Activated naive CD8-positive, alpha-beta T cell treated with anti-CD3 and anti-CD28 coated beads for 36 hours (primary cell): ENCODE measurements around the gene NACA2. TPM values are rescaled to one million over a fixed set of nuclear protein-coding genes. Genes with fewer than 3 reads are reported as not detected.

Experiments
- DNase-seq: peaks from one replicate; pipeline ENCODE4 v3.0.0; 2021
- H3K27ac Mint-ChIP-seq: one replicate; pipeline ENCODE4 v1.8.0; 2022; ENCODE audit warnings: mild to moderate bottlenecking, moderate library complexity, mixed read lengths
- H3K27me3 Mint-ChIP-seq: one replicate; pipeline ENCODE4 v1.8.0; 2022; ENCODE audit warnings: mild to moderate bottlenecking, mixed read lengths
- H3K36me3 Mint-ChIP-seq: one replicate; pipeline ENCODE4 v1.8.0; 2021; ENCODE audit warnings: mild to moderate bottlenecking, mixed read lengths
- H3K4me1 Mint-ChIP-seq: one replicate; pipeline ENCODE4 v1.8.0; 2021; ENCODE audit warnings: mixed read lengths
- H3K4me3 Mint-ChIP-seq: one replicate; pipeline ENCODE4 v1.8.0; 2022; ENCODE audit warnings: mild to moderate bottlenecking, moderate library complexity, mixed read lengths
- H3K9me3 Mint-ChIP-seq: one replicate; pipeline ENCODE4 v1.8.0; 2022; ENCODE audit warnings: mixed read lengths
- total RNA-seq, 2 experiments: library from RNA; stranded (reverse); gene quantifications; one replicate each; pipeline ENCODE4 v1.2.3, GENCODE V29; 2021

The NACA2 gene
- total RNA-seq, 2 experiments from 2014 or later: not detected

DNA sequence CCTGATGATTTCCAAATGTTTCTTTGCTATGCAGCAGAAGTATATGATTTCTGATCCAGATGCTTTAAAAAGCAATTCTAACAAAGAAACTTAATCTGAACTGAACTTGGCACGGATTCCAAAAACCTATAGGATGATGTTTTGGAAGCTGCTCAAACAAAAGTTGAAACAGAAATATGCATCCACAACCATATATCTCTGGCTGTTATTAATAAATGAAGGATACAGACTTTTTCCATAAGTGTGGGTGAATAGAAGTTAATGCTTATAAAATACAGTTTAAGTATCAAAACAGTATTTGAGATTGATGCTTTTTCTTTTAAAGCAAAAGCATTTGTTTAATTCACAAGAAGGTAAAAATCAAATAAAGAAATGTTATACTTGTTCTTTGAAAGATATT lies 27.9 kb upstream of the NACA2 start:
- Mint-ChIP-seq H3K27ac (no peak overlapping the region), H3K4me1 (peaks cover 4% of the 10 kb centered on the region), H3K27me3 (peaks cover 19% of the 10 kb centered on the region), H3K4me3 (no peak overlapping the region), H3K9me3 (peaks cover 12% of the 10 kb centered on the region), H3K36me3 (no peaks in the 10 kb centered on the region)
- DNase-seq: no peak

DNA sequence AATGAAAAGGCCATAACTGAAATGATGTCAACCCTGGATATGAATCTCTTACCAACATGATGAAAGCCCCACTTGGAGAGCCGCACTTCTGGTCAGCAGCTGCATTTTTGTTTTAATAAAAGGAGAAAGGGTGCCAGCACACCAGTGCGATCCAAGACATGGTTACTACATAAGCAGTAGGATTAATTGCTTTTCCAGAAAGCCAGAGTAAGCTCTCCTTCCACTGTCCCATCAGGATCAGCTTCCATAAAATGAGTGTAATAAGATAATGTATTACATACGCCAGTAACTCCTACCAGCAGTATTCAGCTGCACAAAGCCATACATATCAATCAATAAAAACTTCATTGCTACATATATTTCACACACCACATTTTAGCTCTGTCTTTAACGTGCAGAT lies 26.3 kb upstream of the NACA2 start:
- H3K4me3 Mint-ChIP-seq: no peak overlapping the region
- no peak for DNase-seq
- peaks cover 12% of the 10 kb centered on the region for H3K9me3 Mint-ChIP-seq
- H3K27me3 Mint-ChIP-seq: peaks cover 11% of the 10 kb centered on the region
- peaks cover 4% of the 10 kb centered on the region for H3K4me1 Mint-ChIP-seq
- no peaks in the 10 kb centered on the region for H3K36me3 Mint-ChIP-seq
- no peak overlapping the region for H3K27ac Mint-ChIP-seq

DNA sequence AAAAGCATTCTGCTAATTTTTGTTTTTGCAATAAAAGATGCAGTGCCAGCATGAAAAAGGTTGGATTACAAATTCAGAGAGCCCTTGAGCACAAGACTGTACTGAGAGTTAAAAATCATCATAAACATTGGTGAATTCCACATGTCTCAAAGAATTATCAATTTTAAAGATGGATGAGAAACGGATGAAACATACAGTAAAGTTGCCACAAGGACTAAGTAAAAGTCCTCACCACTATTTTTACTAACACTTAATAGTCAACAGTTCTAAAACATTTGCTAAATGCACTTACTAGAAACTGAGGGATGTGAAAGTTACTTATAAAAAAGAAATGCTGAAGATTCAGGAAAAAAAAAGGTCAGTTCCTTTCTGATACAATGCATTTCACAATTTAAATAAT lies 25.8 kb upstream of the NACA2 start:
- H3K27me3 Mint-ChIP-seq: peaks cover 10% of the 10 kb centered on the region
- no peak overlapping the region for H3K4me3 Mint-ChIP-seq
- H3K9me3 Mint-ChIP-seq: peaks cover 12% of the 10 kb centered on the region
- H3K36me3 Mint-ChIP-seq: no peaks in the 10 kb centered on the region
- no peak for DNase-seq
- no peak overlapping the region for H3K27ac Mint-ChIP-seq
- H3K4me1 Mint-ChIP-seq: peaks cover 4% of the 10 kb centered on the region

DNA sequence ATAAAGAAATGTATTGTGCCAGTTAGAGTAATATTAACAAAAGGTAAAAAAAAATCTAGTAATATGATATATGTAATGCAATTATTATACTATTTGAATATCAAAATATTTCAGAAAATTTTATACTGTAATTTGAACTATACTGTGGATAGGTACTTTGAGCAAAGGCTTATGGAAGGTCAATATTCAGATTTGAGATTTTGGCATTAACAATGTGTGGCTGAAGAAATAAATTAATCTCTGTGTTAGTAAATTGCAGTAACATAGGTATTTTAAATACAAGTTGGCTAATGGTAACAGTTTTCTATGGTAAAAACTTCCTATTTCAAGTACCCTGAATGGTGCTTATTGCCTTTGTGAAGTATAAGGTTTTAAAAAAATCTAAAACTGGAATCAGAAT lies 23.2 kb upstream of the NACA2 start:
- Mint-ChIP-seq H3K27me3 (peaks cover 14% of the 10 kb centered on the region), H3K9me3 (peaks cover 6% of the 10 kb centered on the region), H3K4me3 (no peak overlapping the region)

DNA sequence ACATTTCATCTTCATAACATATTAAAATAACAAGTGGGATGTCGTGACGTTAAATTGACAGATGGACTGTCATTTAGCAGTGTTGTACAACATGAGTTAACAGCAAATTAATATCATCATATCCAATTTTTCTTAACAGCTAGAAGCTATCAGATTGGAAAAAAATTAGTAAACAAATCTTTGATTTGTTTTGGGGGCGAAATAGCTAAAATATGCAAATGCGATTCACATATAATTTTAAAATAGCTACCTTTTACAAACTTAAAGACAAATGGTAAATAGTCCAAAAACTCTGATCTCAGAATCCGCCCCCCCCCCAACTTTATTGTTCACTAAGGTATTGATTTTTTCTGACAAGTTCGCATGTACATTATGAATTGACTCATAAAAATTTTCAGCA lies 20.3 kb upstream of the NACA2 start:
- Mint-ChIP-seq H3K27me3 (peaks cover 10% of the 10 kb centered on the region), H3K4me3 (no peak overlapping the region), H3K27ac (no peak overlapping the region), H3K36me3 (no peaks in the 10 kb centered on the region), H3K9me3 (no peaks in the 10 kb centered on the region), H3K4me1 (peaks cover 4% of the 10 kb centered on the region)
- DNase-seq: no peak

More for the DNA sequence above, 23.2 kb upstream of the NACA2 start:
- no peaks in the 10 kb centered on the region for H3K36me3 Mint-ChIP-seq
- no peak overlapping the region for H3K27ac Mint-ChIP-seq
- peaks cover 4% of the 10 kb centered on the region for H3K4me1 Mint-ChIP-seq
- DNase-seq: no peak

DNA sequence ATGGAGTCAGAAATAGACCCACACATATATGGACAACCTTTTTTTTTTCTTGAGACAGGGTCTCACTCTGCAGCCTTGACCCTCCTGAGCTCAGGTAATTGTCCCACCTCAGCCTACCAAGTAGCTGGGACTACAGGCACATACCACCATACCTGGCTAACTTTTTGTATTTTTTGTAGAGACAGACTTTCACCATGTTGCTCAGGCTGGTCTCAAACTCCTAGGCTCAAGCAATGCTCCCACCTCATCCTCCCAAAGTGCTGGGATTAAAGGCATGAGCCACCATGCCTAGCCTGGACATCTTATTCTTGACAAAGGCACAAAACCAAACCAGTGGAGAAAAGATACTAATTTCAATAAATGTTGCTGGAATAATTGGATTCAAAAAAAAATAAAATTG lies 14.7 kb upstream of the NACA2 start:
- Mint-ChIP-seq H3K27ac (no peak overlapping the region), H3K9me3 (no peaks in the 10 kb centered on the region), H3K4me1 (no peaks in the 10 kb centered on the region), H3K27me3 (peaks cover 12% of the 10 kb centered on the region), H3K4me3 (no peak overlapping the region), H3K36me3 (no peaks in the 10 kb centered on the region)
- DNase-seq: no peak

DNA sequence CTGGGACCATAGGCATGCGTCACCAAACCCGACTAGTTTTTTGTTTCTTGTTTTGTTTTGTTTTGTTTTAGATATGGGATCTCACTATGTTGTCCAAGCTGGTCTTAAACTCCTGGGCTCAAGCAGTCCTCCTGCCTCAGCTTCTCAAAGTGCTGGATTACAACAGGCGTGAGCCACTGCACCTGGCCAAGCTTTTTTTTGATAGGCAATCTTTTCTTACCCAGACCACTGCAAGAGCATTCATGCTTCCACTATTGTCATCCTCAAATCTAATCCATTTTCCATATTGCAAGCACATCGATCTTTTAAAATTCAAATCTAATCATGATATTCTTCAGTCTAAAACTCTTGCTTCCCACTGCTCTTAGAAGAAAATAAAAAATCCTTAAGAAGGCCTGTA lies 10.3 kb upstream of the NACA2 start:
- Mint-ChIP-seq H3K4me3 (no peak overlapping the region), H3K4me1 (no peaks in the 10 kb centered on the region), H3K27ac (no peak overlapping the region), H3K9me3 (no peaks in the 10 kb centered on the region), H3K36me3 (no peaks in the 10 kb centered on the region), H3K27me3 (peaks cover 14% of the 10 kb centered on the region)
- DNase-seq: no peak

DNA sequence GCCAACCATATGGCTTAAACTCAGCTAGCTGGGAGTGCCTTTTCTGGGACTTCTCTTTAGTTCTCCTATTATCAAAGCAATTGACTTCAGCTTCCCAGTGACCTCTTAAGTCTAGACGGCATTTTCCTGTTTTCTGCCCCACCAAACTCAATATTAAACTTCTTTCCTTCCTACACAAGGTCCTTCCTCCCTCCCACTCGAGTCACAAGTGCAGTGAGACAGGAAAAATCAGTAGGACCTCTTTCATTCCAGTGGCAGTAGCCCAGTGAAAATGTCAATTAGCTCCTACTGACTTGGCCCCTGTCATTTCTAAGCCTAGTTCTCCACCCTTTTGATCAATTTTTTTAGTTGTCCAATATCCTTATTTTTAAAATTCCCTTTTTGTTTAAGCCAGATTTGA lies 9.6 kb upstream of the NACA2 start:
- Mint-ChIP-seq H3K4me3 (no peak overlapping the region), H3K27ac (no peak overlapping the region), H3K27me3 (peaks cover 17% of the 10 kb centered on the region), H3K4me1 (no peaks in the 10 kb centered on the region), H3K9me3 (no peaks in the 10 kb centered on the region), H3K36me3 (no peaks in the 10 kb centered on the region)
- DNase-seq: no peak

DNA sequence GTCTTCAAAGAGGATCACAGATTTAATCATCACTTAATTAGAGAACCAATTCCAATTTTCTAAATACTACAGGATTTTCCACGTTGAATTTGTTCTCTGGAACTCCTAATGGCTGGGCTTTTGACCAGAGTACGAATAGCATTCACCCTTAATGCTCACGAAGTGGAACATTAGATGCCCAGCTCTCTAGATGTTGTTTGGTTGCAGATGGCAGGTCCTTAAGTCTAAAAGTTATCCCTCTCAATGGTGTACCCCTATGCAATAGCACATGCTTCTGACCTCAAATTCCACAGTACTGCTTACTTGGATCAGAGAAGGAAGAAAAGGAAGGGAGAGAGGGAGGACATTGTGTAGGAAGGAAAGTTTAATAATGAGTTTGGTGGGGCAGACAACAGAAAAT lies 8.6 kb upstream of the NACA2 start:
- DNase-seq: no peak
- Mint-ChIP-seq H3K27me3 (peaks cover 17% of the 10 kb centered on the region), H3K36me3 (no peaks in the 10 kb centered on the region), H3K4me1 (no peaks in the 10 kb centered on the region), H3K4me3 (no peak overlapping the region), H3K27ac (no peak overlapping the region), H3K9me3 (no peaks in the 10 kb centered on the region)

DNA sequence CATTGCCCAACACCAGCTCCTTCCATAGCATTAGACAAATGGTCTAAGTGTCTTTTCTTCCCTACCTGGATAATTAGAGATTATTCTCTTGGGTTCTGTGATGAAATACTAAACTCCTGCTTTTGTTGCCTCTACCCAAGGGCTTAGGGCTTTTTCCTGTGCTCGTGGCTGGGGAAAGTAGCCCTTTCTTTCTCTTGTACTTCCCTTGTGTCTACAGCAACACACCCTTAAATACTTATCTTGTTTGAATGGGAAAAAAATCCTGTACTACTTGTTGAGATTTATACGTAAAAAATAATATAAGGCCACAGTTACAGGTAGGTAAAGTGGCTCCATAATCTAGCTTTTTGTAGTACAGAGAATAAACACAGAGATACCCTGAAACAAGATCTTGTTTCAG lies 7.0 kb upstream of the NACA2 start:
- Mint-ChIP-seq H3K4me1 (no peaks in the 10 kb centered on the region), H3K4me3 (no peak overlapping the region), H3K9me3 (no peaks in the 10 kb centered on the region), H3K27ac (no peak overlapping the region), H3K27me3 (peaks cover 17% of the 10 kb centered on the region), H3K36me3 (no peaks in the 10 kb centered on the region)
- DNase-seq: no peak

DNA sequence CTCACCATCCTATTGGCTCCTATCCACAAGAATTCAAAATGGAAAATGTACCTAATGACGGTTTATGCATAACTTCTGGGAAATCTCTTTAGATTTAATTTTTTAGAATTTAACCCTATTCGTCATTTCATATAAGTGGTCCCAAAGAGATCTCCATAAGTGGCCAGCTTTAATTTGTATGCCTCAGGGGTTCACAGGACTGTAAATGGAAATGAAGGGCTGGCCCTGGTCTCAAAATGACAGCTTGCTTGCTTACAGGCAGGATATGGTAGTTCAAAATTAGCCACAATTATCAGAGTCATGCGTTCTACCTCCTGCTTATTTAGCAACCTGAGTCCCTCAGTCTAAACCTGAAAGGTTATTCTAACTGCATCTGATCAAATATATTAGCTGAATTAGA lies 6.6 kb upstream of the NACA2 start:
- Mint-ChIP-seq H3K9me3 (no peaks in the 10 kb centered on the region), H3K27me3 (peaks cover 14% of the 10 kb centered on the region), H3K4me3 (no peak overlapping the region), H3K27ac (no peak overlapping the region), H3K36me3 (no peaks in the 10 kb centered on the region), H3K4me1 (no peaks in the 10 kb centered on the region)
- DNase-seq: no peak

DNA sequence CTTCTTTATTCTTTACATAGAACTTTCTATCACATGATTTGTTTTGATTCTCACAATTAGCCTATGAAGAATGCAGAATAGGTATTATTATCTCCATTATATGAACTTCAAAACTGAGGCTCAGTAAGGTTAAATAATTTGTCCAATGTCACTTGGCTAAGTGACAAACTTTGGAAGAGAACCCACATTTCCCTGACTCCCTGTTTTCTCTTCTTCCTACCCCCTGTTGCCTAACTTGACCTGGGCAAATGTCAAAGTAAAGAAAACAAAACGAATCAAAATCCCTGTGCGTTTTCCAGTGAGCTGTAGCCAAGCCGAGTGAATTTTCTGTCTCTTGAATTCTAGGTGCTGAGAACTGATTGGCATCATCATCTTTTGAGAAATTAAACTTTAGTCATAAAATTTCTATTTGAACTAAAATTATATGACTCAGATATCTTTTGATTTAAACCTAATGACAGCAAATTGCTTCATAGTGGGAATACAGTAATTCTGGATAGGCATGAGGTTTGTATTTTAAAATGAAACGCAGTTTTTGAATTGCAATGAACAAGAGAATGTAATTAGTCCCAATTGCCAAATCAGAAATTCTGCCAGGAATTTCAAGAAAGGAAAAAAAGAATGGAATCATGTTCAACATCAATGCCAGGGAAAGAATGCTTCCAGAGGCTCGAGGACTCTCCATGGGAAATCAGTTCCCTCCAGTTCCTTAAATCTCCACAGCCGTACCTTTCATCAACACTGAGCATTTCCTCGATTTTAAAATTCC lies 4.6 kb upstream of the NACA2 start:
- Mint-ChIP-seq H3K4me1 (no peaks in the 10 kb centered on the region), H3K27me3 (peaks cover 9% of the 10 kb centered on the region), H3K27ac (no peak overlapping the region), H3K4me3 (no peak overlapping the region), H3K9me3 (no peaks in the 10 kb centered on the region), H3K36me3 (no peaks in the 10 kb centered on the region)
- DNase-seq: no peak

DNA sequence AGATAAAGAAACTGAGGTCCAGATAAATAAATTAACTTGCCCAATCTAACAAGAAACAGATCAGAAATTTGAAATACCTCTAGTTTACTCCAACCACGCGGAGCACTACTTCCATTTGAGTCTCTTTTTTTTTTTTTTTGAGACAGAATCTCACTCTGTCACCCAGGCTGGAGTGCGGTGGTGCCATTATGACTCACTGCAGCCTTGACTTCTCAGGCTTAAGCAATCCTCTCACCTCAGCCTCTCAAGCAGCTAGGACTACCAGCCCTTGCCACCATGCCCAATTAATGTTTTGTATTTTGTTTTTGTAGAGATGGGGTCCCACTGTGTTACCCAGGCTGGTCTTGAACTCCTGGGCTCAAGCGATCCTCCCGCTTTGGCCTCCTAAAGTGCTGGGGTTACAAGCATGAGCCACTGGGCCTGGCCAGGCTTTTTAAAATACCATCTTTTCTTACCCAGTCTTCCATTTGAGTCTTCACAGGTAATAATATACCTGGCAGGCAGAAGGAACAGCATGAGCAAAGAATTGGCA lies 3.3 kb upstream of the NACA2 start:
- H3K4me3 Mint-ChIP-seq: no peak overlapping the region
- H3K27me3 Mint-ChIP-seq: peaks cover 9% of the 10 kb centered on the region
- H3K4me1 Mint-ChIP-seq: no peaks in the 10 kb centered on the region
- no peak overlapping the region for H3K27ac Mint-ChIP-seq
- H3K36me3 Mint-ChIP-seq: no peaks in the 10 kb centered on the region
- no peak for DNase-seq
- H3K9me3 Mint-ChIP-seq: no peaks in the 10 kb centered on the region

DNA sequence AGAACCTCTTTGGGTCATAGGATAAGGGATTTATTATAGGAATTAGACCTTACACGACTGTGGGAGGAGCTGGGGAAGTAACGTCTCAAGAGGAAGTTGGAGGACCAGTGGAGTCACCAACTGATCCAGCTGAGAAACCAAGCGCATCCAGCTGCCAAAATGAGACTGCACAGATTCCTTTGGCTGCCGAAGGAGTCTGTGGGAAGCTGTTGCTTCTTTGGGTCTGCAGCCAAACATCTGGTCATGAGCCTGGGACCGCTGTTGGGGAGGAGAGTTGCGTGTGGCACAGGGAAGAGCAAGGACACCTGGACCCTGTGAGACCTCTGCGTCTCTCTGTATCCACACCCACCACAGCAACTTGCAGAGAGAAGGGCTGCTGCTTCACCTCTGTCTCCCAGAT lies 2.4 kb upstream of the NACA2 start:
- DNase-seq: no peak
- Mint-ChIP-seq H3K27ac (no peak overlapping the region), H3K9me3 (no peaks in the 10 kb centered on the region), H3K4me1 (no peaks in the 10 kb centered on the region), H3K36me3 (no peaks in the 10 kb centered on the region), H3K27me3 (peaks cover 10% of the 10 kb centered on the region), H3K4me3 (no peak overlapping the region)

DNA sequence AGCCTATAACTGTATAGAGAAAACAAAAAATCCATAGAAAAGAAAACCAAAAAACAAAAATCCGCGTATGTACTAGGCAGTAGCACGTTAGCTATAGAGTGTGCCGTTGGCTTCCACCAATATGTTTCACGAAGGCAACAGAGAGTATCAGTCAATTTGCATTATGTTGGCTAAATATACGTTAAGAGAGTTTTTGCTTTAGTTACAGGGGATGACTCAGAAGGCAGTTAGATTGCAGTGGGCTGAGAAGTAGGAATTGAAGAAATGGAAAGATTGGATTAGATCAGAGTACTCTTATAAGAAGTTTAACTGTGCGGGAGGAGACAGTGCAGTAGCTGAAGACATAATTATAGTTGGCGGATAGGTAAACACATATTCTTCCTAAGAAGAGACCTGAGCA lies 911 bp upstream of the NACA2 start:
- Mint-ChIP-seq H3K27me3 (peaks cover 14% of the 10 kb centered on the region), H3K9me3 (no peaks in the 10 kb centered on the region), H3K27ac (no peak overlapping the region), H3K4me3 (no peak overlapping the region), H3K36me3 (no peaks in the 10 kb centered on the region), H3K4me1 (no peaks in the 10 kb centered on the region)
- no peak for DNase-seq

DNA sequence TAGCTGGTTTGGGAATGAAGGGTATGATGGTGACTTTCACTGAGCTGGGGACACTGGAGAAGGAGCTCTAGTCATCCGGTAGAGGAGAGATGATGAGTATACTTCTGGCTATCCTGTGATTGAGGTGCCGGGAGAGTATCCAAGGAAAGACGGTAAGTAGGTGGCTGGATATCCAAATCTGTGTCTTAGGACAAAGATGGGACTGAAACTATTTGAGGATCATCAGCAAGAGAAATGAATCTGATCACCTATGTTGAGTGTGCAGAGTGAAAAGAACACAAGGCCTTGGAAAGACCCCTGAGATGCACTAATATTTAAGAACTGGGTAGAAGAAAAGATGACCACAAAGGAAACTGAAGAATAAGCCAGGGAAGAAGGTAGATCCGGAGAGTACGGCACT lies 1.0 kb downstream of the NACA2 start:
- Mint-ChIP-seq H3K4me3 (no peak overlapping the region), H3K4me1 (no peaks in the 10 kb centered on the region), H3K36me3 (no peaks in the 10 kb centered on the region), H3K9me3 (no peaks in the 10 kb centered on the region), H3K27ac (no peak overlapping the region), H3K27me3 (peaks cover 10% of the 10 kb centered on the region)
- DNase-seq: no peak
